RWPE1 (cell line): ENCODE data around the gene IRF6.

Experiments used
- CTCF ChIA-PET: fragments of 350-600 bp; sonication (Branson Sonifier 250); formaldehyde crosslinking; extraction: SDS; loops from one replicate; lab custom pipeline; 2021; lab: Yijun Ruan, JAX
- POLR2A ChIA-PET: fragments of 400-600 bp; formaldehyde crosslinking; extraction: SDS; loops from one replicate; lab custom pipeline; 2020; ENCODE audit warnings: antibody characterized with exemption; ENCODE audit not compliant: low non-redundant PET; lab: Yijun Ruan, JAX
- DNase-seq: peaks from one replicate; pipeline ENCODE4 v3.0.0; 2012; ENCODE audit warnings: low spot score
- H3K27ac ChIP-seq: fragments of 450-650 bp; 2 replicates; pipeline ENCODE4 v1.5.1; 2017
- CTCF ChIP-seq: fragments of 450-650 bp; conservative IDR thresholded peaks from 2 replicates; pipeline ENCODE4 v1.5.1; 2017; ENCODE audit warnings: low read depth, mild to moderate bottlenecking

Gene IRF6

GRCh38 chr1:209755256-209755655 is 50.7 kb downstream of the IRF6 start:
- ChIA-PET CTCF (no interaction called here), POLR2A (no interaction called here)
- no peak for TF ChIP-seq CTCF
- no peak for DNase-seq
- no peak overlapping the region for H3K27ac ChIP-seq

GRCh38 chr1:209752890-209753289 is 53.1 kb downstream of the IRF6 start:
- DNase-seq = no peak

GRCh38 chr1:209751627-209752231 is 54.2 kb downstream of the IRF6 start:
- no peak for DNase-seq
- no peak for TF ChIP-seq CTCF
- H3K27ac ChIP-seq = no peak overlapping the region
- ChIA-PET POLR2A (no interaction called here), CTCF (no interaction called here)

More at GRCh38 chr1:209752890-209753289, 53.1 kb downstream of the IRF6 start:
- H3K27ac ChIP-seq = no peak overlapping the region
- no peak for TF ChIP-seq CTCF
- POLR2A ChIA-PET = no interaction called here
- CTCF ChIA-PET = no interaction called here

GRCh38 chr1:209749670-209750323 is 56.1 kb downstream of the IRF6 start:
- TF ChIP-seq CTCF = no peak
- ChIA-PET POLR2A (no interaction called here), CTCF (interaction anchor here (0.7 kb wide), 1 partner anchor 151 kb away, joined by 3 read pairs; no protein-coding TSS in a partner anchor)
- no peak for DNase-seq
- H3K27ac ChIP-seq = no peak overlapping the region

GRCh38 chr1:209749205-209749604 is 56.7 kb downstream of the IRF6 start:
- no peak overlapping the region for H3K27ac ChIP-seq
- ChIA-PET POLR2A (no interaction called here), CTCF (interaction anchor here (0.7 to 1.4 kb wide), 3 partner anchors 13 to 56 kb away, joined by 3 read pairs; partner anchors contain the start of gene HSD11B1)
- DNase-seq = no peak
- no peak for TF ChIP-seq CTCF

GRCh38 chr1:209748620-209749019 is 57.3 kb downstream of the IRF6 start:
- H3K27ac ChIP-seq = no peak overlapping the region
- no peak for TF ChIP-seq CTCF
- DNase-seq = no peak
- ChIA-PET POLR2A (no interaction called here), CTCF (interaction anchor here (0.6 to 1.4 kb wide), 21 partner anchors 10 to 913 kb away, joined by 3 to 7 read pairs (median 3); partner anchors contain the start of genes C1orf74 and HSD11B1)
